GM21526 (cell line): ENCODE measurements around the gene XRN2.
A peak's percentile ranks its signal among the peaks of the same experiment; 100 is the strongest.

ENCODE experiments used
- ATAC-seq: cut with Tn5 transposase; IDR thresholded peaks from one replicate; pipeline ENCODE4 v1.9.1; 2021; ENCODE audit warnings: moderate library complexity; ENCODE audit not compliant: unreplicated experiment, low FRiP score

The XRN2 gene

GRCh38 chr20:21294755-21295154 is 8.4 kb upstream of the XRN2 start:
- ATAC-seq = no peak

- ATAC-seq = no peak
Measured at GRCh38 chr20:21301940-21302663, 1.0 kb upstream of the XRN2 start.

GRCh38 chr20:21302664-21303060 is 469 bp upstream of the XRN2 start:
- peak; percentile 32 for ATAC-seq

- peak; percentile 17 for ATAC-seq
Measured at GRCh38 chr20:21303872-21304586, 898 bp downstream of the XRN2 start.

GRCh38 chr20:21308340-21308739 is 5.2 kb downstream of the XRN2 start:
- ATAC-seq = no peak

GRCh38 chr20:21309678-21310467 is 6.7 kb downstream of the XRN2 start:
- ATAC-seq = no peak

GRCh38 chr20:21312813-21313474 is 9.8 kb downstream of the XRN2 start:
- no peak for ATAC-seq

GRCh38 chr20:21315138-21315537 is 12.0 kb downstream of the XRN2 start:
- ATAC-seq = no peak

GRCh38 chr20:21322083-21322710 is 19.1 kb downstream of the XRN2 start:
- no peak for ATAC-seq

GRCh38 chr20:21322921-21323331 is 19.8 kb downstream of the XRN2 start:
- ATAC-seq = no peak

GRCh38 chr20:21323640-21324039 is 20.5 kb downstream of the XRN2 start:
- no peak for ATAC-seq

- no peak for ATAC-seq
Measured at GRCh38 chr20:21324126-21324525, 21.0 kb downstream of the XRN2 start.

GRCh38 chr20:21325296-21325695 is 22.2 kb downstream of the XRN2 start:
- no peak for ATAC-seq

GRCh38 chr20:21326700-21327099 is 23.6 kb downstream of the XRN2 start:
- no peak for ATAC-seq

GRCh38 chr20:21336455-21337151 is 33.5 kb downstream of the XRN2 start:
- no peak for ATAC-seq

GRCh38 chr20:21338291-21338690 is 35.2 kb downstream of the XRN2 start:
- ATAC-seq = no peak

GRCh38 chr20:21339499-21339898 is 36.4 kb downstream of the XRN2 start:
- ATAC-seq = no peak

GRCh38 chr20:21340991-21341697 is 38.0 kb downstream of the XRN2 start:
- no peak for ATAC-seq

GRCh38 chr20:21342656-21343345 is 39.7 kb downstream of the XRN2 start:
- ATAC-seq = no peak
